ENCODE measurements around the gene ENDOD1. TPM values are rescaled to one million over a fixed set of nuclear protein-coding genes. Genes with fewer than 3 reads are reported as not detected.
"Not testable (repeated sequence)": the region's sequence is repeated elsewhere in the genome, so short reads cannot be mapped to it uniquely, and the experiment has no call there.

Gene ENDOD1
- total RNA-seq, 1 donor from 2014 or later, result 39.7 TPM

DNA sequence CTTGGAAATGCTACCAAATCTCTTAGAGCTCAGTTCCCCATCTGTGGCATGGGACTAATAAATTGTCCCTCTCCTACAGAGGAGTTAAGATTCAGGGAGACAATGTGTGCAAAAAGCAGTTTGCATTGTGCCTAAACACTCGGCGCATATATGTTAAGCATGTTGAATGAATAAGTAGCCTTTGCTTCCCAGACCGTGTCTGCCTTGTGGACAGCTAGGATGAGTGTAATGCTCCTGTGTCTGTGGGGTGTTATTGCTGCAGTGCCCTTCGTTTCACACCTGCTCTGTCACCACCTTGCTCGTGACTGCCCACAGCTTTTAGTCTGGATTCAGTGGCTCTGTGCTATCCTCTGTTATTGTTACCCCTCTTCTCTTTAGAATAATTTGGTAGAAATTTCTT, 14.1 kb downstream of the ENDOD1 start:
- DNase-seq, result no peak

DNA sequence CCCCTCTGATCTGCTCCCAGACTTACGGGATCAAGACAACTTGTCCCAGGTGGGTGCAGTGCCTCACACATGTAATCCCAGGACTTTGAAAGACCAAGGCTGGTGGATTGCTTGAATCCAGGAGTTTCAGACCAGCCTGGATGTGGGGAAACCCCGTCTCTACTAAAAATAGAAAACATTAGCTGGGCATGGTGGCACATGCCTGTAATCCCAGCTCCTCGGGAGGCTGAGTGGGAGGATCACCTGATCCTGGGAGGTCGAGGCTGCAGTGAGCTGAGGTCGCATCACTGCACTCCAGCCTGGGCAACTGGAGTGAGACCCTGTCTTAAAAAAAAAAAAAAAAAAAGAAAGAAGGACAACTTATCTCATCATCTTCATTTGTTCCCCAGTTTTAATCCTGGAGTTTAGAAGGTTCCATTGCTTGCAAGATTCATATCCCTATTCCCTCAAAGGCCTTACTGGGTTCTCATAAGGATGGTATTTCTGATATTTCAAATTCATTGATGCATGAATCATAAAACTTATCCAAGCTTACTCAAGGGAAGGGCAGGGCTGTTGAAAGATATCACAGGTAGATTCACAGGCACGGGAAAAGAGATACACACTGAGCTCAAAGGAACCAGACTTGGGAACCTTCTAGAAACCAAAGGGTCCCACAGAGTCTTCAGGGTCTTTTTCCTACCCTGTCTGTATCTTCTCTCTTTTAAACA, 14.6 kb downstream of the ENDOD1 start:
- no peak for DNase-seq

- DNase-seq, result no peak
Measured at GRCh38 chr11:95104856-95105255, 15.2 kb downstream of the ENDOD1 start.

- no peak for DNase-seq
Measured at GRCh38 chr11:95108159-95108611, 18.5 kb downstream of the ENDOD1 start.

GRCh38 chr11:95108671-95109551, 19.3 kb downstream of the ENDOD1 start:
- DNase-seq, result no peak

GRCh38 chr11:95111471-95111870, 21.8 kb downstream of the ENDOD1 start:
- DNase-seq, result not testable (repeated sequence)

- no peak for DNase-seq
Measured at GRCh38 chr11:95111923-95112540, 22.4 kb downstream of the ENDOD1 start.

DNA sequence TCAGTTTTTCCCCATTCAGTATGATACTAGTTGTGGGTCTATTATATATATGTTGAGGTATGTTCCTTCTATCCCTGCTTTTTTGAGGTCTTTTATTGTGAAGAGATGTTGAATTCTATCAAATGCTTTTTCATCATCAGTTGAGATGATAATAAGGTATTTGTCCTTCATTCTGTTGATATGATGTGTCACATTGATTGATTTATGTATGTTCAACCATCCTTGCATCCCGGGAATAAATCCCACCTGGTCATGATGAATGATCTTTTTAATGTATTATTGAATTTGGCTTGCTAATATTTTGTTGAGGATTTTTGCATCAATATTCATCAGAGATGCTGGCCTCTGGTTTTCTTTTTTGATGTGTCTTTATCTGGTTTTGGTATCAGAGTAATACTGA, 26.0 kb downstream of the ENDOD1 start:
- DNase-seq, result no peak

DNA sequence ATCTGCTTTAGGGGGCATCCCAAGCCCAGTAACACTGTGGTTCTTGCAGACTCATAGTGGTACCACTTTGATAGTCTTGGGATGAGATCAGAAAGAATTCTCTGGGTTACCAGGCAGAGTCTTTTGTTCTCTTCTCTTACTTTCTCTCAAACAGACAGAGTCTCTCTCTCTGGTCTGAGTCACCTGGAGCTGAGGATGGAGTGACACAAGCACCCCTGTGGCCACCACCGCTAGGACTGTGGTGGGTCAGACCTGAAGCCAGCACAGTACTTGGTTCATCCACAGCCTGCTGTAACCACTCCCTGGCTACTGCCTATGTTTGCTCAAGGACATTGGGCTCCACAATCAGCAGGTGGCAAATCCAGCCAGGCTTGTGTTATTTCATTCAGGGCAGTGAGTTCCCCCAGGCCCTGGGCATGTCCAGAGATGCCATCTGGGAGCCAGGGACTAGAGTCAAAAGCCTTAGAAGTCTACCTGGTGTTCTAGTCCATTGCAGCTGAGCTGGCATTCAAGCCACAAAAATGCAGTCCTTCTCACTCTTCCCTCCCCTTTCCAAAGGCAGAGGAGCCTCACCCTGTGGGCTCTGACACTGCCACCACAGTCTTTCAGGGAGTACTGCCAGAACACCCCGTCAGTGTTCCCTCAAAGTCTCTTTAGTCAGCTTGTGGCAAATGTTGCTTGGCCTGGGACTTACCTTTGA, 29.9 kb downstream of the ENDOD1 start:
- DNase-seq, result no peak

DNA sequence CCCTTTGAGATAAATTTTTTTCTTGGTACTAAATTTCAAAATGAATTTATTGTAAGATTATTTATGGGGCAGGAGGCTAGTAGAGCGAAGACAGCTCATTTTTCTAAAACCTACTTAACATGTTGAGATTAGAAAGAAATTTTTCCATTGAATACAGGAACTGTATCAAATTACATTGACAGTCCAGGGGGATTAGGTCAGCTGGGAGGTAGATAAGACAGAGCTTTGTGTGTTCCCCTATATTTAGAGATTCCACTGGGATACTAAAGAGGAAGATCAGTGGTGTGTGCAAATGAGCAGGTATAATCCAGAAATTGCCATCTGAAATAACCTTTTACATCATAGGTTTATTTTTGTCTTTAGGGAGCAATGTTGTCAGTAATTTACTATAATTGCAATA, 32.1 kb downstream of the ENDOD1 start:
- DNase-seq, result no peak

GRCh38 chr11:95123556-95123955, 33.9 kb downstream of the ENDOD1 start:
- DNase-seq, result peak; percentile 68

GRCh38 chr11:95128602-95129001, 39.0 kb downstream of the ENDOD1 start:
- no peak for DNase-seq

GRCh38 chr11:95132956-95133355, 43.3 kb downstream of the ENDOD1 start:
- DNase-seq, result no peak

- peak; percentile 26 for DNase-seq
Measured at GRCh38 chr11:95134491-95134890, 44.8 kb downstream of the ENDOD1 start.

GRCh38 chr11:95135155-95135554, 45.5 kb downstream of the ENDOD1 start:
- no peak for DNase-seq

- DNase-seq, result no peak
Measured at GRCh38 chr11:95135880-95136279, 46.2 kb downstream of the ENDOD1 start.

DNA sequence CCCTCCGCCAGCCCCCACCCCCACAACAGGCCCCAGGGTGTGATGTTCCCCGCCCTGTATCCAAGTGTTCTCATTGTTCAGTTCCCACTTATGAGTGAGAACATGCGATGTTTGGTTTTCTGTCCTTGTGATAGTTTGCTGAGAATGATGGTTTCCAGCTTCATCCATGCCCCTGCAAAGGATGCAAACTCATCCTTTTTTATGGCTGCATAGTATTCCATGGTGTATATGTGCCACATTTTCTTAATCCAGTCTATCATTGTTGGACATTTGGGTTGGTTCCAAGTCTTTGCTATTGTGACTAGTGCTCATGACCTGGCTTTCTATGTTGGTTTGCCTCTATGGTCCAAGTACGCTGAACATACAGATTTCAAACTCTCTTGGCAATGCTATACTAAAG, 47.1 kb downstream of the ENDOD1 start:
- DNase-seq, result not testable (repeated sequence)

DNA sequence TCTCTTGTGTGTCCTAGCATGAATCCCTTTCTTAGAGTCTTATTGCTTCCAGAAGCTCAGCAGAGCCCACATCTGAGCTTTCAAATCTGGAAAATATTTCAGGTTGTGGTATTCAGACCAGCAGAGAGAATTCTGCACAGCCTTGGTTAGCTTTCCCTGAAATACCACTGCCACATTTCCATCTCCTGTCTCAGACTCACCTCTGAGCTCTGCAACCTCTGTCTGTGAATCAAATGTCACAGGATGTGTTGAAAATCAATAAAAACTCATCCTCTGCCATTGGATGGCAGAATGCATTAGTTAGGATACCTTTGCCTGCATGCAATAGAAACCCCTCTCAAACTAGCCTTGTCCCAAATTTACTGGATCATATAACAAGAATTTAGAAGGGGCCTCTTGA, 47.7 kb downstream of the ENDOD1 start:
- DNase-seq, result no peak

DNA sequence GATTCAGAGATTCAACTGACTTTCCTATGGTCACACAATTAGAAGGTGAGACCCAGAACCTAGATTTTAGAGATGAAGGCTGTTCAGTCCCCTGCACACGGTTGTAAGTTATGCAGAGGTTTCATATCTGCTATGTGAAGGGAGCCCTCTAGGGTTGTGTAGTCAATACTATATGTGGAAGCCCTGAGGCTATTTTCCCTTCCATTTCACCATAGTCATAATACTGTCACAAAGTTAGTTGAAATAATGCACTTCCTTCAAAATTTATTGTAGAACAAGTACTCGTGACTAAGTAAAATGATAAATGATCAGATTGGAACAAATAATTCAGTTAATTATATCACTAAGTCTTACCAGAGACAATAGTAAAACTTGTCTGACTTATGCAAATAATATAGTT, 48.8 kb downstream of the ENDOD1 start:
- no peak for DNase-seq

GRCh38 chr11:95140397-95141033, 50.9 kb downstream of the ENDOD1 start:
- no peak for DNase-seq

GRCh38 chr11:95142431-95142830, 52.8 kb downstream of the ENDOD1 start:
- no peak for DNase-seq

- DNase-seq, result no peak
Measured at GRCh38 chr11:95143106-95143681, 53.5 kb downstream of the ENDOD1 start.

Measured in skin of body (tissue), 2 donors.